GM23338 (cell line): ENCODE data around the gene MTFR1L. TPM values are rescaled to one million over a fixed set of nuclear protein-coding genes. Genes with fewer than 3 reads are reported as not detected.

Experiments
- ATAC-seq: fragments of 200-7000 bp; cut with Tn5 transposase; 3 replicates; pipeline ENCODE4 v1.9.1; 2020
- DNase-seq: peaks from one replicate; pipeline ENCODE4 v3.0.0-alpha.2; 2015; ENCODE audit warnings: low spot score
- H2AFZ ChIP-seq: fragments of 200-600 bp; sonication (generic); 2 replicates; pipeline ENCODE4 v1.8.0; 2016; ENCODE audit warnings: antibody characterized with exemption, mild to moderate bottlenecking, moderate library complexity
- H3F3A ChIP-seq: fragments of 200-600 bp; sonication (generic); replicated peaks from 2 replicates; pipeline ENCODE4 v1.8.0; 2017; ENCODE audit warnings: antibody characterized with exemption, mixed run types, low read depth
- H3K27ac ChIP-seq: fragments of 200-600 bp; sonication (generic); 2 replicates; pipeline ENCODE4 v1.6.1; 2016; ENCODE audit warnings: low read depth
- H3K27me3 ChIP-seq: fragments of 200-600 bp; sonication (generic); 2 replicates; pipeline ENCODE4 v1.8.0; 2016; ENCODE audit warnings: mild to moderate bottlenecking, mixed run types, moderate library complexity; ENCODE audit not compliant: insufficient read depth
- H3K36me3 ChIP-seq: fragments of 200-600 bp; sonication (generic); 2 replicates; pipeline ENCODE4 v1.8.0; 2016; ENCODE audit warnings: mild to moderate bottlenecking; ENCODE audit not compliant: insufficient read depth
- H3K4me1 ChIP-seq: fragments of 200-600 bp; sonication (generic); 2 replicates; pipeline ENCODE4 v1.8.0; 2016; ENCODE audit warnings: mild to moderate bottlenecking, moderate library complexity; ENCODE audit not compliant: insufficient read depth
- H3K4me2 ChIP-seq: fragments of 200-600 bp; sonication (generic); 2 replicates; pipeline ENCODE4 v1.7.1; 2017; ENCODE audit warnings: mixed run types
- H3K4me3 ChIP-seq: fragments of 200-600 bp; sonication (generic); 2 replicates; pipeline ENCODE4 v1.6.1; 2016; ENCODE audit warnings: mixed run types
- H3K79me2 ChIP-seq: fragments of 200-600 bp; sonication (generic); replicated peaks from 2 replicates; pipeline ENCODE4 v1.8.0; 2017; ENCODE audit warnings: mild to moderate bottlenecking; ENCODE audit not compliant: insufficient read depth
- H3K9me2 ChIP-seq: fragments of 200-600 bp; sonication (generic); 2 replicates; pipeline ENCODE4 v1.8.0; 2017; ENCODE audit not compliant: insufficient read depth
- H4K20me1 ChIP-seq: fragments of 200-600 bp; sonication (generic); replicated peaks from 2 replicates; pipeline ENCODE4 v1.8.0; 2017; ENCODE audit warnings: mild to moderate bottlenecking; ENCODE audit not compliant: insufficient read depth
- H3K27ac Mint-ChIP-seq: 2 replicates; pipeline ENCODE4 v1.8.0; 2020; ENCODE audit warnings: inconsistent platforms, mild to moderate bottlenecking, moderate library complexity, mixed read lengths
- H3K27me3 Mint-ChIP-seq: 3 replicates; pipeline ENCODE4 v1.8.0; 2022; ENCODE audit warnings: low read depth, mild to moderate bottlenecking, moderate library complexity, mixed read lengths, inconsistent platforms; ENCODE audit not compliant: insufficient read depth, poor library complexity
- H3K36me3 Mint-ChIP-seq: 3 replicates; pipeline ENCODE4 v1.8.0; 2021; ENCODE audit warnings: low read depth, mild to moderate bottlenecking, inconsistent platforms, moderate library complexity, mixed read lengths
- H3K4me1 Mint-ChIP-seq: 3 replicates; pipeline ENCODE4 v1.8.0; 2020; ENCODE audit warnings: mild to moderate bottlenecking, inconsistent platforms, mixed read lengths
- H3K4me3 Mint-ChIP-seq: 3 replicates; pipeline ENCODE4 v1.8.0; 2021; ENCODE audit warnings: moderate library complexity, mild to moderate bottlenecking, inconsistent platforms, mixed read lengths
- H3K9me3 Mint-ChIP-seq: 3 replicates; pipeline ENCODE4 v1.8.0; 2020; ENCODE audit warnings: moderate library complexity, mild to moderate bottlenecking, inconsistent platforms, mixed read lengths
- CTCF ChIP-seq, 2 experiments: fragments of 200-600 bp in 1 of 2; sonication (generic) in 1 of 2; conservative IDR thresholded peaks; 2 replicates each; pipeline versions ENCODE4 v1.5.1 to v1.6.1; 2016 to 2017; ENCODE audit warnings: antibody characterized with exemption in 2 of 2, low read depth in 2 of 2, mild to moderate bottlenecking in 2 of 2, moderate library complexity in 1 of 2
- EZH2 ChIP-seq: fragments of 200-600 bp; sonication (generic); IDR thresholded peaks from one replicate; pipeline ENCODE4 v1.8.0; 2017; ENCODE audit warnings: antibody characterized with exemption, mild to moderate bottlenecking, low read depth; ENCODE audit not compliant: unreplicated experiment
- NANOG ChIP-seq: IDR thresholded peaks from 2 replicates; pipeline ENCODE4 v1.6.1; 2016; ENCODE audit warnings: antibody characterized with exemption, borderline replicate concordance
- POLR2AphosphoS5 ChIP-seq: IDR thresholded peaks from 2 replicates; pipeline ENCODE4 v1.6.1; 2016; ENCODE audit warnings: antibody characterized with exemption, low read depth
- REST ChIP-seq: IDR thresholded peaks from one replicate; pipeline ENCODE4 v1.6.1; 2018; ENCODE audit warnings: antibody characterized with exemption; ENCODE audit not compliant: unreplicated experiment
- polyA plus RNA-seq: library from polyadenylated mRNA; unstranded; fragments of >200 nt; fragmentation: Nextera tagmentation; extraction: Ambion mirVana; gene quantifications from 2 replicates; pipeline ENCODE4 v1.2.1, GENCODE V29; 2016
- total RNA-seq: library from RNA; depleted of rRNA; stranded (reverse); fragments of >200 nt; shearing (Covaris generic); gene quantifications from 2 replicates; pipeline ENCODE4 v1.2.3, GENCODE V29; 2014

Gene MTFR1L
- total and polyA plus RNA-seq, 2 experiments from 2014 or later, result 14.8 to 22.7 TPM

DNA sequence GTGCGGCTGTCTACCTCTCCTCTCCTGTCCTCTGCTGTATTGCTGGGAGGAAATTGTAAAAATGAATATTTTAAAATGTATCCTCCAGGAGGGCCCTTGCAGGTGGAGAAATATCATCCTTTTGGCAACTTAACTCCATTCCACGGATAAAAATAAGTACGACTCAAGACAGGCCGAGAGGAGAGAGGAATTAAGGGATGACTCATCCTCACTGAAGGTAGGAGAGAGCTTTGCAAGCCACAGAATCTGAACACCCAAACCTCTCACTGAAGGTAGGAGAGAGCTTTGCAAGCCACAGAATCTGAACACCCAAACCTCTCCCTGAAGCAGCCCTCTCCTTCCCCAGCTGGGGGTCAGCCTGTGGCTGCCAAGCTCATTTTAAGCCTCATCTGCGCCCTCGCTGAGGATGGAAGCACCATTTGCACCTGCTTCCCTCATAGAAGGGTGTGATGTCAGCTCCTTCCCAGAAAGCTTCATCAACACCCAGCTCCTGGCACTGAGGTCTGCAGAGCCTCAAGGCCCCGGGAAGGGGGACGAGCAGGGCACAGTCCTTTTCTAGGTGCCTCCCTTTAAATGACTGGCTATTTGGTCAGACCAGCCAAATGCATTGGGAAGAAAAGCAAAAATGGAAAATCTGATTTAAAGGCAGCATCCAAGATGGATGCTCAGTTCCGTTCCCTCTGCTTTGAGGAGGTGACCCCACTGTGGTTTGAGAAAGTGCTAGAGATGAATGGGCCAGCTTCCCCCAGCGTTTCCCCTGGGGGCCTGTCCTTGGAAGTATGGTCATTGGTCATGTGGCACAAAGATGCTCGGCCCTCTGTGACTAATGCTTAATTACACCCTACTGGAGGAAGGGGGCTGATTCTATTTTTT is 32.6 kb upstream of the MTFR1L start:
- no peaks in the 10 kb centered on the region; the same call in 1 of the 2 replicates for H4K20me1 ChIP-seq
- no peaks in the 10 kb centered on the region for H3K27me3 ChIP-seq
- H3K4me3 ChIP-seq, result no peak overlapping the region
- H3K4me1 Mint-ChIP-seq, result peaks cover 17% of the 10 kb centered on the region
- no peak overlapping the region for H3K27ac Mint-ChIP-seq
- no peak for TF ChIP-seq EZH2
- TF ChIP-seq REST, result no peak
- TF ChIP-seq POLR2AphosphoS5, result no peak
- TF ChIP-seq CTCF (conservative IDR thresholded peaks at IDR 0.05; ENCODE audit: low read depth in 2 of 2), result no peak
- no peak overlapping the region for H3K4me3 Mint-ChIP-seq
- H3F3A ChIP-seq, result no peaks in the 10 kb centered on the region
- DNase-seq (no peak), ATAC-seq (no peak)
- H3K27me3 Mint-ChIP-seq, result peaks cover 6% of the 10 kb centered on the region
- H3K79me2 ChIP-seq, result no peaks in the 10 kb centered on the region
- H3K36me3 Mint-ChIP-seq, result no peaks in the 10 kb centered on the region
- no peak overlapping the region for H3K4me2 ChIP-seq
- 0 out of 2 replicates have a peak, but pooled peaks cover 4% of the 10 kb centered on the region for H3K4me1 ChIP-seq
- no peak overlapping the region for H3K27ac ChIP-seq
- H2AFZ ChIP-seq, result no peak overlapping the region
- H3K9me2 ChIP-seq, result no peaks in the 10 kb centered on the region
- no peaks in the 10 kb centered on the region for H3K36me3 ChIP-seq
- no peaks in the 10 kb centered on the region for H3K9me3 Mint-ChIP-seq

DNA sequence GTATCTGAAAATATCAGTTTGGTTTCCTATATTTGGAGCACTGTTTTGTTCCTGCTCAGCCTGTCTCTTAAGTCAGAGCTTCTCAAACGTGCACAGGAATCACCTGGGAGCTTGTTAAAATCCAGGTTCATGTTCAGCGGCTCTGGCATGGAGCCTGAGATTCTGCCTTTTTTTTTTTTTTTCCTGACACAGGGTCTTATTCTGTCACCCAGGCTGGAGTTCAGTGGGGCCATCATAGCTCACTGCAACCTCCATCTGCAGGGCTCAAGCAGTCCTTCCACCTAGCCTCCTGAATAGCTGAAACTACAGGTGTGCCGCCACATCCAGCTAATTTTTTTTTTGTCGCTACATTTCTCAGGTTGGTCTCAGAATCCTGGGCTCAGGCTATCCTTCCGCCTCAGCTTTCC is 32.0 kb upstream of the MTFR1L start:
- no peak overlapping the region for H3K27ac ChIP-seq
- H3F3A ChIP-seq, result no peaks in the 10 kb centered on the region
- H3K4me2 ChIP-seq, result no peak overlapping the region
- H4K20me1 ChIP-seq, result no peaks in the 10 kb centered on the region; the same call in 1 of the 2 replicates
- 0 out of 2 replicates have a peak, but pooled peaks cover 4% of the 10 kb centered on the region for H3K4me1 ChIP-seq
- H2AFZ ChIP-seq, result no peak overlapping the region
- H3K9me3 Mint-ChIP-seq, result no peaks in the 10 kb centered on the region
- no peak overlapping the region for H3K4me3 Mint-ChIP-seq
- no peak overlapping the region for H3K4me3 ChIP-seq
- peaks cover 6% of the 10 kb centered on the region for H3K27me3 Mint-ChIP-seq
- H3K36me3 ChIP-seq, result no peaks in the 10 kb centered on the region
- no peaks in the 10 kb centered on the region for H3K27me3 ChIP-seq
- peaks cover 14% of the 10 kb centered on the region for H3K4me1 Mint-ChIP-seq
- ATAC-seq (no peak), DNase-seq (no peak)
- H3K36me3 Mint-ChIP-seq, result no peaks in the 10 kb centered on the region
- H3K79me2 ChIP-seq, result no peaks in the 10 kb centered on the region
- TF ChIP-seq NANOG (no peak), CTCF (conservative IDR thresholded peaks at IDR 0.05; ENCODE audit: low read depth in 2 of 2) (no peak)
- no peak overlapping the region for H3K27ac Mint-ChIP-seq
- H3K9me2 ChIP-seq, result no peaks in the 10 kb centered on the region
